Activated T-cell treated with anti-CD3 and anti-CD28 coated beads, Interleukin-2, amount 50 U/mL, for 72 hours (primary cell): ENCODE results near the gene MYL2. TPM values are rescaled to one million over a fixed set of nuclear protein-coding genes. Genes with fewer than 3 reads are reported as not detected.

Experiments
- ATAC-seq, 2 donors: fragments of 150-1000 bp; cut with Tn5 transposase; replicated peaks in 1 of 2; 2 replicates each; pipeline ENCODE4 v1.10.0; 2021; ENCODE audit warnings: moderate library complexity in 2 of 2, mild to moderate bottlenecking in 1 of 2
- DNase-seq, 2 donors: peaks; one replicate each; pipeline ENCODE4 v3.0.0; 2021 to 2022; ENCODE audit warnings: mixed read lengths in 1 of 2
- H3K27ac Mint-ChIP-seq: one replicate; pipeline ENCODE4 v1.8.0; 2022; ENCODE audit warnings: mild to moderate bottlenecking, moderate library complexity, mixed read lengths
- H3K27me3 Mint-ChIP-seq: one replicate; pipeline ENCODE4 v1.8.0; 2022; ENCODE audit warnings: low read depth, mixed read lengths
- H3K36me3 Mint-ChIP-seq, 2 donors: one replicate each; pipeline ENCODE4 v1.8.0; 2022; ENCODE audit warnings: mixed read lengths in 2 of 2, mild to moderate bottlenecking in 1 of 2; ENCODE audit not compliant: insufficient read depth in 2 of 2
- H3K4me1 Mint-ChIP-seq: one replicate; pipeline ENCODE4 v1.8.0; 2022; ENCODE audit warnings: low read depth, mixed read lengths
- H3K4me3 Mint-ChIP-seq, 2 donors: one replicate each; pipeline ENCODE4 v1.8.0; 2022; ENCODE audit warnings: mild to moderate bottlenecking in 2 of 2, mixed read lengths in 2 of 2, moderate library complexity in 2 of 2
- H3K9me3 Mint-ChIP-seq, 2 donors: one replicate each; pipeline ENCODE4 v1.8.0; 2022; ENCODE audit warnings: mixed read lengths in 2 of 2
- total RNA-seq, 2 donors: library from RNA; stranded (reverse); gene quantifications; one replicate each; pipeline ENCODE4 v1.2.3, GENCODE V29; 2022

MYL2 gene
- total RNA-seq, 2 donors from 2014 or later, result not detected

DNA sequence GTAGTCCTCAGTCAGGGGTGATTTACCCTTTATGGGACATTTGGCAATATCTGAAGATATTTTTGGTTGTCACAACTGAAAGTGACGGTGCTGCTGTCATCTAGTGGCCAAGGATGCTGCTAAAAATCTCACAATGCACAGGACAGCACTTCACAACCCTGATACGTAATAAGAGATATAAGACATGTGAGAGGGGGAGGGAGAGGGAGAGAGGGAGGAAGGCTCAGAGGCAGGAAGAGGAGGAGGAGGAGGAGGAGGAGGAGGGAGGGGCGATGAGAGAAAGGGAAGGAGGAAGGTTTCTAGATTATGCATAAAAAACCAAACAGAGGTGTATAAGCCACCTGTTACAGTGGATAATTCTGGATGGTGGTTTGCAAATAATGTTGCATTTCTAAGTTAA lies 14.3 kb downstream of the MYL2 start:
- Mint-ChIP-seq H3K9me3 (no peaks in the 10 kb centered on the region), H3K4me3 (no peak overlapping the region), H3K36me3 (no peaks in the 10 kb centered on the region), H3K27ac (no peak overlapping the region), H3K4me1 (no peaks in the 10 kb centered on the region), H3K27me3 (no peaks in the 10 kb centered on the region)
- ATAC-seq (peak in 1 of 2 donors; percentile 40), DNase-seq (no peak)

- Mint-ChIP-seq H3K9me3 (no peaks in the 10 kb centered on the region), H3K36me3 (no peaks in the 10 kb centered on the region), H3K4me1 (no peaks in the 10 kb centered on the region)
Measured at GRCh38 chr12:110903511-110903910, 16.9 kb downstream of the MYL2 start.

DNA sequence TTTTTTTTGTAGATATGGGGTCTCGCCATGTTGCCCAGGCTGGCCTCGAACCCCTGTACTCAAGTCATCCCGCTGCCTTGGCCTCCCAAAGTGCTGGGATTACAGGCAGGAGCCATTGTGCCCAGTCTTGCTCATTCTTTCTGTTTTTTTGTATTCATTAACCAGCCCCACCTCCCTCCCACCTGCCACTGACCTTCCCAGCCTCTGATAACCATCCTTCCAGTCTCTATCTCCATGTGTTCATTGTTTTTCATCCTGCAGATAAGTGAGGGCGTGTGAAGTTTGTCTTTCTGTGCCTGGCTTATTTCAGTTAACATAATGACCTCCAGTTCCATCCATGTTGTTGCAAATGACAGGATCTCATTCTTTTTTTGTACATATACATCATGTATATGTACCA lies 19.0 kb downstream of the MYL2 start:
- ATAC-seq, result no peak
- DNase-seq, result no peak
- no peak overlapping the region for H3K4me3 Mint-ChIP-seq
- H3K27me3 Mint-ChIP-seq, result no peaks in the 10 kb centered on the region
- no peaks in the 10 kb centered on the region for H3K36me3 Mint-ChIP-seq
- H3K27ac Mint-ChIP-seq, result no peak overlapping the region
- H3K4me1 Mint-ChIP-seq, result no peaks in the 10 kb centered on the region
- no peaks in the 10 kb centered on the region for H3K9me3 Mint-ChIP-seq

More at GRCh38 chr12:110903511-110903910, 16.9 kb downstream of the MYL2 start:
- ATAC-seq, result no peak
- Mint-ChIP-seq H3K4me3 (no peak overlapping the region), H3K27ac (no peak overlapping the region), H3K27me3 (no peaks in the 10 kb centered on the region)
- DNase-seq, result no peak

- H3K9me3 Mint-ChIP-seq, result no peaks in the 10 kb centered on the region
- H3K36me3 Mint-ChIP-seq, result no peaks in the 10 kb centered on the region
- H3K27ac Mint-ChIP-seq, result no peak overlapping the region
- DNase-seq (no peak), ATAC-seq (no peak)
- H3K4me1 Mint-ChIP-seq, result peaks cover 8% of the 10 kb centered on the region
- peaks cover 14% of the 10 kb centered on the region for H3K27me3 Mint-ChIP-seq
- no peak overlapping the region for H3K4me3 Mint-ChIP-seq
Measured at GRCh38 chr12:110896559-110896958, 23.8 kb downstream of the MYL2 start.

DNA sequence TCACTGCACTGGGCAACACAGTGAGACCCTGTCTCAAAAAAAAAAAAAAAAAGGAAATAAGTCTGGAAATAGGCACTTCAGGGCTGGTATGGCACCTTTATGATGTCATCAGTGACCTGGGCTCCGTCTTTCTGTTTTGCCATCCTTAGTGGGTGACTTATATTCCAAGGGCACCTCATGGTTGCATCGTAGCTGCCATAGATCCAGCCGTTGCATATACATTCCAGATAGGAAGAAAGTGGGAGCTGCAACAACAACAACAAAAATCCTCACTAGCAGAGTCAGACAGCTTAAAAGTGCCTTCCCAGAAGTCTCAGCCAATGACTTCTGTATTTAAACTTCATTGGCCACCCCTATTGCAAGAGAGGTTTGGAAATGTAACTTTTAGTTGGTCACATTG lies 26.4 kb downstream of the MYL2 start:
- ATAC-seq (no peak), DNase-seq (no peak)
- Mint-ChIP-seq H3K27me3 (peaks cover 14% of the 10 kb centered on the region), H3K4me3 (peak overlapping the region in 1 of 2 donors; percentile 75), H3K27ac (no peak overlapping the region), H3K9me3 (no peaks in the 10 kb centered on the region), H3K4me1 (peaks cover 8% of the 10 kb centered on the region), H3K36me3 (no peaks in the 10 kb centered on the region)

- ATAC-seq (no peak), DNase-seq (no peak)
- Mint-ChIP-seq H3K36me3 (no peaks in the 10 kb centered on the region), H3K27me3 (peaks cover 4% of the 10 kb centered on the region), H3K9me3 (no peaks in the 10 kb centered on the region), H3K27ac (no peak overlapping the region), H3K4me3 (no peak overlapping the region), H3K4me1 (peaks cover 11% of the 10 kb centered on the region)
Measured at GRCh38 chr12:110889361-110889760, 31.0 kb downstream of the MYL2 start.

DNA sequence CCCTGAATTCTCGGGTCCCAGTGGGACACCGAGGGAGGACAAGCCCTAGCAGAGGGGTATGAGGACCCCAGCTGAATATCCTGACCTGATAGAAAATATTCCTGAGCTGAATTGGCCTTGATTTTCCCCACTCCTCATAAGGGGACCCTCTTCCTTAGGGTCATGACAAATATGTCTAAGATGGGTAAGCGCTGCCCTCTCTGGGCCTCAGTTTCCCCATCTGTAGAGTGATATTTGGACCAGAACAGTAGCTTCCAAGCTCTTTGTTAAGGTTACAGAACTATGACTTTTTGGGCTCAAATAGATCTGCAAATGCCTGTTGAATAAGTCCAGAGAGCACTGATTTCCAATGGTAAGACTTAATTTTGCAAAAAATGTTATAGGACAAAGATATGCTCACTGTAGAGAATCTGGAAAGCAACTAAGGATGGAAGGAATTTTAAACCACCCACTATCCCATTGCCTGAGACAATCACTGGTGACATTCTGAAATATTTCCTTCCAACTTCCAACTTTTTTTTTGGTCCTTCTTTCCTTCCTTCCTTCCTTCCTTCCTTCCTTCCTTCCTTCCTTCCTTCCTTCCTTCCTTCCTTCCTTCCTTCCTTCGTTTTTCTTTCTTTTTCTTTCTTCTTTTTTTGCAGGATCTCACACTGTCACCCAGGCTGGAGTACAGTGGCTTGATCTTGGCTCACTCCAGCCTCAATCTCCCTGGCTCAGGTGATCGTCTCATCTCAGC lies 32.0 kb downstream of the MYL2 start:
- H3K9me3 Mint-ChIP-seq, result no peaks in the 10 kb centered on the region
- H3K4me1 Mint-ChIP-seq, result peaks cover 6% of the 10 kb centered on the region
- DNase-seq (no peak), ATAC-seq (no peak)
- peak overlapping the region; percentile 90 to 94 for H3K4me3 Mint-ChIP-seq
- no peaks in the 10 kb centered on the region for H3K27me3 Mint-ChIP-seq
- H3K36me3 Mint-ChIP-seq, result no peaks in the 10 kb centered on the region
- H3K27ac Mint-ChIP-seq, result no peak overlapping the region

- Mint-ChIP-seq H3K4me1 (peaks cover 6% of the 10 kb centered on the region), H3K9me3 (peaks cover 3% of the 10 kb centered on the region in 2 donors), H3K27me3 (no peaks in the 10 kb centered on the region), H3K27ac (no peak overlapping the region), H3K4me3 (no peak overlapping the region), H3K36me3 (peaks cover 0 to 2% of the 10 kb centered on the region in 2 donors)
- ATAC-seq, result no peak
- no peak for DNase-seq
Measured at GRCh38 chr12:110885152-110885840, 35.1 kb downstream of the MYL2 start.

- Mint-ChIP-seq H3K27me3 (no peaks in the 10 kb centered on the region), H3K9me3 (peaks cover 3% of the 10 kb centered on the region in 2 donors), H3K27ac (no peak overlapping the region), H3K4me1 (peaks cover 6% of the 10 kb centered on the region), H3K4me3 (no peak overlapping the region), H3K36me3 (peaks cover 0 to 2% of the 10 kb centered on the region in 2 donors)
- ATAC-seq, result no peak
- no peak for DNase-seq
Measured at GRCh38 chr12:110883251-110883650, 37.1 kb downstream of the MYL2 start.

GRCh38 chr12:110880651-110881050 lies 39.7 kb downstream of the MYL2 start:
- H3K4me1 Mint-ChIP-seq, result no peaks in the 10 kb centered on the region
- no peak overlapping the region for H3K27ac Mint-ChIP-seq
- H3K9me3 Mint-ChIP-seq, result peaks cover 3% of the 10 kb centered on the region in 2 donors
- H3K4me3 Mint-ChIP-seq, result no peak overlapping the region
- peaks cover 0 to 2% of the 10 kb centered on the region in 2 donors for H3K36me3 Mint-ChIP-seq
- DNase-seq, result no peak
- ATAC-seq, result no peak
- H3K27me3 Mint-ChIP-seq, result no peaks in the 10 kb centered on the region

GRCh38 chr12:110874781-110875180 lies 45.6 kb downstream of the MYL2 start:
- ATAC-seq (no peak), DNase-seq (no peak)
- Mint-ChIP-seq H3K4me1 (no peaks in the 10 kb centered on the region), H3K9me3 (no peaks in the 10 kb centered on the region), H3K27me3 (no peaks in the 10 kb centered on the region), H3K4me3 (no peak overlapping the region), H3K27ac (no peak overlapping the region), H3K36me3 (no peaks in the 10 kb centered on the region)

DNA sequence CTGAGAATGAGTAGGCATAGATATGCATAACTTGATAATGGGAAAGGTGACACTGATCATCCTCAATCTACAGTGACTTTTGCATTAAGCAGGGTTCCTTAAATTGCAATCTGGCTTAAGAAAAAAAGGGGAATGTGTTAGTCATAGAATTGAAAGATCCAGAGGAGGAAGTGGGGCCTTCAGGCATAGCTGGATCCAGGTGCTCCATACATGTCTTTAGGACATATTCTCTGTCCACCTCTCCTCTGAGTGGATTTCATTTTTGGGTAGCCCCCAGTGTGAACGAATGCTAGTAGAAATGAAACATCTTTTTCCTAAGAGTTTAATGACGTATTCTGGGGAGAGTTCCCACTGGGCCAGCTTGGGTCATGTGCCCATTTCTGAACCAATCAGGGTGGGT lies 46.0 kb downstream of the MYL2 start:
- ATAC-seq, result no peak
- Mint-ChIP-seq H3K9me3 (no peaks in the 10 kb centered on the region), H3K36me3 (no peaks in the 10 kb centered on the region)

GRCh38 chr12:110872100-110872499 lies 48.3 kb downstream of the MYL2 start:
- no peaks in the 10 kb centered on the region for H3K27me3 Mint-ChIP-seq
- no peaks in the 10 kb centered on the region for H3K4me1 Mint-ChIP-seq
- no peak overlapping the region for H3K27ac Mint-ChIP-seq
- ATAC-seq (no peak), DNase-seq (no peak)
- no peaks in the 10 kb centered on the region for H3K9me3 Mint-ChIP-seq
- H3K36me3 Mint-ChIP-seq, result no peaks in the 10 kb centered on the region
- H3K4me3 Mint-ChIP-seq, result no peak overlapping the region

More for the DNA sequence above, 46.0 kb downstream of the MYL2 start:
- no peak for DNase-seq
- no peaks in the 10 kb centered on the region for H3K4me1 Mint-ChIP-seq
- no peak overlapping the region for H3K4me3 Mint-ChIP-seq
- H3K27me3 Mint-ChIP-seq, result no peaks in the 10 kb centered on the region
- no peak overlapping the region for H3K27ac Mint-ChIP-seq
